Uterus (tissue), 4 donors: ENCODE measurements around the gene ARID1B. TPM values are rescaled to one million over a fixed set of nuclear protein-coding genes. Genes with fewer than 3 reads are reported as not detected.
A peak's percentile ranks its signal among the peaks of the same experiment; 100 is the strongest.

ENCODE experiments used
- DNase-seq, 2 donors: peaks; one replicate each; pipeline ENCODE4 v3.0.0-alpha.2; 2019 to 2020
- H3K27ac ChIP-seq, 2 donors: fragments of 200-600 bp; sonication (generic); 1 replicate in 1 of 2; 2 replicates in 1 of 2; pipeline ENCODE4 v1.5.1; 2016 to 2018
- H3K27me3 ChIP-seq, 2 donors: fragments of 200-600 bp; sonication (generic); one replicate each; pipeline ENCODE4 v1.5.1; 2018 to 2019; ENCODE audit warnings: control low read depth in 1 of 2
- H3K36me3 ChIP-seq, 2 donors: fragments of 200-600 bp; sonication (generic); one replicate each; pipeline ENCODE4 v1.5.1; 2019; ENCODE audit warnings: control low read depth in 1 of 2
- H3K4me1 ChIP-seq, 2 donors: fragments of 200-600 bp; sonication (generic); one replicate each; pipeline ENCODE4 v1.5.1; 2018 to 2019; ENCODE audit warnings: control low read depth in 1 of 2
- H3K4me3 ChIP-seq, 2 donors: fragments of 200-600 bp; sonication (generic); 1 replicate in 1 of 2; 2 replicates in 1 of 2; pipeline ENCODE4 v1.5.1; 2018 to 2019; ENCODE audit warnings: mild to moderate bottlenecking in 1 of 2
- H3K9me3 ChIP-seq, 2 donors: fragments of 200-600 bp; sonication (generic); one replicate each; pipeline ENCODE4 v1.5.1; 2019; ENCODE audit warnings: control low read depth in 1 of 2
- POLR2A ChIP-seq, 2 donors: fragments of 450-650 bp; IDR thresholded peaks; one replicate each; pipeline ENCODE4 v1.6.1; 2016; ENCODE audit warnings: antibody characterized with exemption in 2 of 2, mild to moderate bottlenecking in 1 of 2, moderate library complexity in 1 of 2
- intact Hi-C: fragments of 100-400 bp; cut with DNase I; formaldehyde crosslinking; loops from one replicate; pipeline ENCODE4 v1.15.1; 2023; ENCODE audit warnings: low total_unique reads
- total RNA-seq, 4 donors: library from RNA; depleted of rRNA in 3 of 4; stranded (reverse); fragments of >200 nt in 3 of 4; gene quantifications; one replicate each; pipeline versions ENCODE4 v1.1.0 to v1.2.4, GENCODE V29; 2014 to 2023
- TF ChIP-seq, protein P1 (sequence below), 4 experiments: fragments of 200-600 bp in 2 of 4; fragments of 450-650 bp in 2 of 4; sonication (generic) in 2 of 4; IDR thresholded peaks; one replicate each; pipeline ENCODE4 v1.5.1; 2016 to 2019; ENCODE audit warnings: antibody characterized with exemption in 4 of 4, mild to moderate bottlenecking in 2 of 4, moderate library complexity in 1 of 4
- donor health status: DM: yes; HTN: yes; CAD: no.

Gene ARID1B
- total RNA-seq, 4 donors from 2014 or later = 63.8 to 198 (median 125) TPM

DNA sequence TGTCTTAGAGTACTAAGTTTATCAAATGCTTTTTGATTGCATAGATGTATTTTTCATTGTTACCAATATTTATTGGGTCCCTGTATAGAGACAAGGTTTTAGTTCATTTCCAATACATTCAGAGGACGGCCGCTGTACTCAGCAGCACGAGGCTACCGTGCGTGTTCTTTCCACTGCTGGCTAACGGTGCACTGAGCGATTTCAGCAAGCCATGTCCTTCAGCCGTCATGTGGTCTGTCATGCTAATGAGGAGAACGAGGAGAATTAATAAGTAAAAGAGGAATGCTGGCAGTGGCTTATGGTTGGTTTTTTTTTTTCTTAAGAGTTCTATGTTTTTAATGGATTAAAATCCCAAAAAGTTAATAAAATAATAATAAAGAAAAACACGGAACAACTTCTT, 253.6 kb downstream of the ARID1B start:
- intact Hi-C loops = no loop called here
- H3K4me3 ChIP-seq = no peak overlapping the region
- no peaks in the 10 kb centered on the region for H3K27me3 ChIP-seq
- DNase-seq = no peak
- H3K27ac ChIP-seq = no peak overlapping the region
- no peaks in the 10 kb centered on the region for H3K36me3 ChIP-seq
- TF ChIP-seq, protein P1, sequence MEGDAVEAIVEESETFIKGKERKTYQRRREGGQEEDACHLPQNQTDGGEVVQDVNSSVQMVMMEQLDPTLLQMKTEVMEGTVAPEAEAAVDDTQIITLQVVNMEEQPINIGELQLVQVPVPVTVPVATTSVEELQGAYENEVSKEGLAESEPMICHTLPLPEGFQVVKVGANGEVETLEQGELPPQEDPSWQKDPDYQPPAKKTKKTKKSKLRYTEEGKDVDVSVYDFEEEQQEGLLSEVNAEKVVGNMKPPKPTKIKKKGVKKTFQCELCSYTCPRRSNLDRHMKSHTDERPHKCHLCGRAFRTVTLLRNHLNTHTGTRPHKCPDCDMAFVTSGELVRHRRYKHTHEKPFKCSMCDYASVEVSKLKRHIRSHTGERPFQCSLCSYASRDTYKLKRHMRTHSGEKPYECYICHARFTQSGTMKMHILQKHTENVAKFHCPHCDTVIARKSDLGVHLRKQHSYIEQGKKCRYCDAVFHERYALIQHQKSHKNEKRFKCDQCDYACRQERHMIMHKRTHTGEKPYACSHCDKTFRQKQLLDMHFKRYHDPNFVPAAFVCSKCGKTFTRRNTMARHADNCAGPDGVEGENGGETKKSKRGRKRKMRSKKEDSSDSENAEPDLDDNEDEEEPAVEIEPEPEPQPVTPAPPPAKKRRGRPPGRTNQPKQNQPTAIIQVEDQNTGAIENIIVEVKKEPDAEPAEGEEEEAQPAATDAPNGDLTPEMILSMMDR (IDR thresholded peaks at IDR 0.05) = no peak
- no peak for TF ChIP-seq POLR2A (IDR thresholded peaks at IDR 0.05)
- no peaks in the 10 kb centered on the region for H3K9me3 ChIP-seq
- peaks cover 0 to 14% of the 10 kb centered on the region in 2 donors for H3K4me1 ChIP-seq

DNA sequence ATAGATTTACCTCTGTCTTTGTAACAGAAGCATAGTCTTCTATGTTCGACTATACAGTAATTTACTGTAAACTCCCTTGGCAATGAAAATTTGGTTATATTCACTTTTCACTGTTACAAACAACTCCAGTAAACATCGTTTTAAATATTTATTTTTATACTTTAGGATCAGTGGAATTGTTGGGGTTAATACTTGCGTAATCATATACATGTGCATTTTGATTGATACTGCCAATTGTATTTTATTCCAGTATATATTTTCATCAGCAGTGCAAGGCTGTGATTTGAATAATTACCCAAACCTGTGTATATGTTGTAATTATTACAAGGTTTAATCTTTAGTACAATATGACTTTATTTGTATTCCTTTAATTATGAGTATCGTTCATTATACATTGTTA, 255.7 kb downstream of the ARID1B start:
- Histone ChIP-seq H3K27ac (peak overlapping the region in 1 of 2 donors; percentile 76), H3K4me1 (peaks cover 0 to 24% of the 10 kb centered on the region in 2 donors), H3K27me3 (no peaks in the 10 kb centered on the region), H3K9me3 (no peaks in the 10 kb centered on the region), H3K4me3 (peak overlapping the region in 1 of 2 donors; percentile 24), H3K36me3 (no peaks in the 10 kb centered on the region)
- intact Hi-C loops = no loop called here
- no peak for TF ChIP-seq POLR2A (IDR thresholded peaks at IDR 0.05)
- TF ChIP-seq, protein P1 (IDR thresholded peaks at IDR 0.05) = no peak
- DNase-seq = no peak

- Histone ChIP-seq H3K9me3 (no peaks in the 10 kb centered on the region), H3K4me3 (peak overlapping the region; percentile 24 to 34), H3K4me1 (peaks cover 0 to 24% of the 10 kb centered on the region in 2 donors), H3K36me3 (no peaks in the 10 kb centered on the region), H3K27me3 (no peaks in the 10 kb centered on the region), H3K27ac (peak overlapping the region; percentile 65 to 76)
- intact Hi-C loops = no loop called here
- no peak for DNase-seq
- TF ChIP-seq POLR2A (IDR thresholded peaks at IDR 0.05) = no peak
- TF ChIP-seq, protein P1 (IDR thresholded peaks at IDR 0.05) = no peak
These were observed 256.4 kb downstream of the ARID1B start for GRCh38 chr6:157033428-157034140.

GRCh38 chr6:157034436-157035230, 257.5 kb downstream of the ARID1B start:
- no peaks in the 10 kb centered on the region for H3K9me3 ChIP-seq
- intact Hi-C loops = no loop called here
- H3K27ac ChIP-seq = peak overlapping the region; percentile 65 to 76
- TF ChIP-seq, protein P1 (IDR thresholded peaks at IDR 0.05) = peak; percentile 62 to 80 (median 66)
- TF ChIP-seq POLR2A (IDR thresholded peaks at IDR 0.05) = no peak
- H3K27me3 ChIP-seq = no peaks in the 10 kb centered on the region
- DNase-seq = no peak
- peaks cover 0 to 24% of the 10 kb centered on the region in 2 donors for H3K4me1 ChIP-seq
- H3K4me3 ChIP-seq = no peak overlapping the region
- H3K36me3 ChIP-seq = no peaks in the 10 kb centered on the region

- intact Hi-C loops = no loop called here
- no peak for DNase-seq
- H3K4me3 ChIP-seq = no peak overlapping the region
- TF ChIP-seq POLR2A (IDR thresholded peaks at IDR 0.05) = no peak
- TF ChIP-seq, protein P1 (IDR thresholded peaks at IDR 0.05) = no peak
- peaks cover 0 to 24% of the 10 kb centered on the region in 2 donors for H3K4me1 ChIP-seq
- H3K27ac ChIP-seq = no peak overlapping the region
- H3K36me3 ChIP-seq = no peaks in the 10 kb centered on the region
- H3K9me3 ChIP-seq = no peaks in the 10 kb centered on the region
- no peaks in the 10 kb centered on the region for H3K27me3 ChIP-seq
These were observed 258.4 kb downstream of the ARID1B start for GRCh38 chr6:157035546-157035945.
